GM23338 (cell line): Measurements from ENCODE around the gene FCN1. TPM values are rescaled to one million over a fixed set of nuclear protein-coding genes. Genes with fewer than 3 reads are reported as not detected.

Source experiments
- ATAC-seq: fragments of 200-7000 bp; cut with Tn5 transposase; 3 replicates; pipeline ENCODE4 v1.9.1; 2020
- DNase-seq: peaks from one replicate; pipeline ENCODE4 v3.0.0-alpha.2; 2015; ENCODE audit warnings: low spot score
- H2AFZ ChIP-seq: fragments of 200-600 bp; sonication (generic); 2 replicates; pipeline ENCODE4 v1.8.0; 2016; ENCODE audit warnings: antibody characterized with exemption, mild to moderate bottlenecking, moderate library complexity
- H3F3A ChIP-seq: fragments of 200-600 bp; sonication (generic); replicated peaks from 2 replicates; pipeline ENCODE4 v1.8.0; 2017; ENCODE audit warnings: antibody characterized with exemption, mixed run types, low read depth
- H3K27ac ChIP-seq: fragments of 200-600 bp; sonication (generic); 2 replicates; pipeline ENCODE4 v1.6.1; 2016; ENCODE audit warnings: low read depth
- H3K27me3 ChIP-seq: fragments of 200-600 bp; sonication (generic); 2 replicates; pipeline ENCODE4 v1.8.0; 2016; ENCODE audit warnings: mild to moderate bottlenecking, mixed run types, moderate library complexity; ENCODE audit not compliant: insufficient read depth
- H3K36me3 ChIP-seq: fragments of 200-600 bp; sonication (generic); 2 replicates; pipeline ENCODE4 v1.8.0; 2016; ENCODE audit warnings: mild to moderate bottlenecking; ENCODE audit not compliant: insufficient read depth
- H3K4me1 ChIP-seq: fragments of 200-600 bp; sonication (generic); 2 replicates; pipeline ENCODE4 v1.8.0; 2016; ENCODE audit warnings: mild to moderate bottlenecking, moderate library complexity; ENCODE audit not compliant: insufficient read depth
- H3K4me2 ChIP-seq: fragments of 200-600 bp; sonication (generic); 2 replicates; pipeline ENCODE4 v1.7.1; 2017; ENCODE audit warnings: mixed run types
- H3K4me3 ChIP-seq: fragments of 200-600 bp; sonication (generic); 2 replicates; pipeline ENCODE4 v1.6.1; 2016; ENCODE audit warnings: mixed run types
- H3K79me2 ChIP-seq: fragments of 200-600 bp; sonication (generic); replicated peaks from 2 replicates; pipeline ENCODE4 v1.8.0; 2017; ENCODE audit warnings: mild to moderate bottlenecking; ENCODE audit not compliant: insufficient read depth
- H3K9me2 ChIP-seq: fragments of 200-600 bp; sonication (generic); 2 replicates; pipeline ENCODE4 v1.8.0; 2017; ENCODE audit not compliant: insufficient read depth
- H4K20me1 ChIP-seq: fragments of 200-600 bp; sonication (generic); replicated peaks from 2 replicates; pipeline ENCODE4 v1.8.0; 2017; ENCODE audit warnings: mild to moderate bottlenecking; ENCODE audit not compliant: insufficient read depth
- H3K27ac Mint-ChIP-seq: 2 replicates; pipeline ENCODE4 v1.8.0; 2020; ENCODE audit warnings: inconsistent platforms, mild to moderate bottlenecking, moderate library complexity, mixed read lengths
- H3K27me3 Mint-ChIP-seq: 3 replicates; pipeline ENCODE4 v1.8.0; 2022; ENCODE audit warnings: low read depth, mild to moderate bottlenecking, moderate library complexity, mixed read lengths, inconsistent platforms; ENCODE audit not compliant: insufficient read depth, poor library complexity
- H3K36me3 Mint-ChIP-seq: 3 replicates; pipeline ENCODE4 v1.8.0; 2021; ENCODE audit warnings: low read depth, mild to moderate bottlenecking, inconsistent platforms, moderate library complexity, mixed read lengths
- H3K4me1 Mint-ChIP-seq: 3 replicates; pipeline ENCODE4 v1.8.0; 2020; ENCODE audit warnings: mild to moderate bottlenecking, inconsistent platforms, mixed read lengths
- H3K4me3 Mint-ChIP-seq: 3 replicates; pipeline ENCODE4 v1.8.0; 2021; ENCODE audit warnings: moderate library complexity, mild to moderate bottlenecking, inconsistent platforms, mixed read lengths
- H3K9me3 Mint-ChIP-seq: 3 replicates; pipeline ENCODE4 v1.8.0; 2020; ENCODE audit warnings: moderate library complexity, mild to moderate bottlenecking, inconsistent platforms, mixed read lengths
- CREB1 ChIP-seq: fragments of 250-450 bp; sonication (Bioruptor Pico); IDR thresholded peaks from 2 replicates; pipeline ENCODE4 v1.5.0; 2020; ENCODE audit warnings: low read depth, mild to moderate bottlenecking, moderate library complexity
- EZH2 ChIP-seq: fragments of 200-600 bp; sonication (generic); IDR thresholded peaks from one replicate; pipeline ENCODE4 v1.8.0; 2017; ENCODE audit warnings: antibody characterized with exemption, mild to moderate bottlenecking, low read depth; ENCODE audit not compliant: unreplicated experiment
- EZH2phosphoT487 ChIP-seq: fragments of 200-600 bp; sonication (generic); IDR thresholded peaks from one replicate; pipeline ENCODE4 v1.8.1; 2018; ENCODE audit warnings: antibody characterized with exemption; ENCODE audit not compliant: unreplicated experiment
- JUNB ChIP-seq: IDR thresholded peaks from one replicate; pipeline ENCODE4 v1.6.1; 2016; ENCODE audit warnings: antibody characterized with exemption; ENCODE audit not compliant: unreplicated experiment
- POLR2AphosphoS5 ChIP-seq: IDR thresholded peaks from 2 replicates; pipeline ENCODE4 v1.6.1; 2016; ENCODE audit warnings: antibody characterized with exemption, low read depth
- STAT1 ChIP-seq: IDR thresholded peaks from one replicate; pipeline ENCODE4 v1.6.1; 2016; ENCODE audit warnings: antibody characterized with exemption; ENCODE audit not compliant: unreplicated experiment
- ZNF114 ChIP-seq: fragments of 250-450 bp; sonication (Bioruptor Pico); IDR thresholded peaks from 2 replicates; pipeline ENCODE4 v1.5.0; 2020; ENCODE audit warnings: mild to moderate bottlenecking, moderate library complexity
- ZNF331 ChIP-seq: fragments of 250-450 bp; sonication (Bioruptor Pico); IDR thresholded peaks from 2 replicates; pipeline ENCODE4 v1.5.0; 2020; ENCODE audit warnings: low read depth, mild to moderate bottlenecking, moderate library complexity
- polyA plus RNA-seq: library from polyadenylated mRNA; unstranded; fragments of >200 nt; fragmentation: Nextera tagmentation; extraction: Ambion mirVana; gene quantifications from 2 replicates; pipeline ENCODE4 v1.2.1, GENCODE V29; 2016
- total RNA-seq: library from RNA; depleted of rRNA; stranded (reverse); fragments of >200 nt; shearing (Covaris generic); gene quantifications from 2 replicates; pipeline ENCODE4 v1.2.3, GENCODE V29; 2014
- TF ChIP-seq, protein P1 (sequence below): IDR thresholded peaks from one replicate; pipeline ENCODE4 v1.6.1; 2018; ENCODE audit warnings: antibody characterized with exemption; ENCODE audit not compliant: unreplicated experiment
- TF ChIP-seq, protein P2 (sequence below): IDR thresholded peaks from 2 replicates; pipeline ENCODE4 v1.6.1; 2016; ENCODE audit warnings: antibody characterized with exemption

Gene FCN1
- total and polyA plus RNA-seq, 2 experiments from 2014 or later: not detected

DNA sequence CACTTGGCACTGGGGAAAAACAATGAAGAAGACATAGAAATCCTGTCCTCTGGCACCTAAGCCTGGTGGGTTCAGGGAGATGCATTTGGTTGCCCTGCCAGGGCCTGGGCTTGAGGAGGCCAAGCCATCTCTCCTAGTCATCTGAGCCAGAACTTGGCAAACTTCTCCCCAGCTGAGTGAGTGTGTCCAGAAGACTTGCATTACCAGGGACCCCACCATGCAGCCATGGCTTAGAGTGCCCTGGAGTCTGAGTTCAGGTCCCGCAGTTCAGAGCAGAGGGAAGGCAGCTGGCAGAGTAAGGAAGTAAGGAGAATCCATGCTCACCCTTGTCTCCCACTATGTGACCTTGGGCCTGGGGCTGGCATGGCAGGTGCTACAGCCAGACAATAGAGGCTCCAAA, 37.4 kb upstream of the FCN1 start (continued):
- TF ChIP-seq, protein P1, sequence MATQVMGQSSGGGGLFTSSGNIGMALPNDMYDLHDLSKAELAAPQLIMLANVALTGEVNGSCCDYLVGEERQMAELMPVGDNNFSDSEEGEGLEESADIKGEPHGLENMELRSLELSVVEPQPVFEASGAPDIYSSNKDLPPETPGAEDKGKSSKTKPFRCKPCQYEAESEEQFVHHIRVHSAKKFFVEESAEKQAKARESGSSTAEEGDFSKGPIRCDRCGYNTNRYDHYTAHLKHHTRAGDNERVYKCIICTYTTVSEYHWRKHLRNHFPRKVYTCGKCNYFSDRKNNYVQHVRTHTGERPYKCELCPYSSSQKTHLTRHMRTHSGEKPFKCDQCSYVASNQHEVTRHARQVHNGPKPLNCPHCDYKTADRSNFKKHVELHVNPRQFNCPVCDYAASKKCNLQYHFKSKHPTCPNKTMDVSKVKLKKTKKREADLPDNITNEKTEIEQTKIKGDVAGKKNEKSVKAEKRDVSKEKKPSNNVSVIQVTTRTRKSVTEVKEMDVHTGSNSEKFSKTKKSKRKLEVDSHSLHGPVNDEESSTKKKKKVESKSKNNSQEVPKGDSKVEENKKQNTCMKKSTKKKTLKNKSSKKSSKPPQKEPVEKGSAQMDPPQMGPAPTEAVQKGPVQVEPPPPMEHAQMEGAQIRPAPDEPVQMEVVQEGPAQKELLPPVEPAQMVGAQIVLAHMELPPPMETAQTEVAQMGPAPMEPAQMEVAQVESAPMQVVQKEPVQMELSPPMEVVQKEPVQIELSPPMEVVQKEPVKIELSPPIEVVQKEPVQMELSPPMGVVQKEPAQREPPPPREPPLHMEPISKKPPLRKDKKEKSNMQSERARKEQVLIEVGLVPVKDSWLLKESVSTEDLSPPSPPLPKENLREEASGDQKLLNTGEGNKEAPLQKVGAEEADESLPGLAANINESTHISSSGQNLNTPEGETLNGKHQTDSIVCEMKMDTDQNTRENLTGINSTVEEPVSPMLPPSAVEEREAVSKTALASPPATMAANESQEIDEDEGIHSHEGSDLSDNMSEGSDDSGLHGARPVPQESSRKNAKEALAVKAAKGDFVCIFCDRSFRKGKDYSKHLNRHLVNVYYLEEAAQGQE: no peak
- no peak for TF ChIP-seq ZNF331 (CRISPR knock-in tag)
- TF ChIP-seq, protein P2, sequence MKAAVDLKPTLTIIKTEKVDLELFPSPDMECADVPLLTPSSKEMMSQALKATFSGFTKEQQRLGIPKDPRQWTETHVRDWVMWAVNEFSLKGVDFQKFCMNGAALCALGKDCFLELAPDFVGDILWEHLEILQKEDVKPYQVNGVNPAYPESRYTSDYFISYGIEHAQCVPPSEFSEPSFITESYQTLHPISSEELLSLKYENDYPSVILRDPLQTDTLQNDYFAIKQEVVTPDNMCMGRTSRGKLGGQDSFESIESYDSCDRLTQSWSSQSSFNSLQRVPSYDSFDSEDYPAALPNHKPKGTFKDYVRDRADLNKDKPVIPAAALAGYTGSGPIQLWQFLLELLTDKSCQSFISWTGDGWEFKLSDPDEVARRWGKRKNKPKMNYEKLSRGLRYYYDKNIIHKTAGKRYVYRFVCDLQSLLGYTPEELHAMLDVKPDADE: no peak
- no peak for TF ChIP-seq CREB1
- no peak for TF ChIP-seq ZNF114
- no peak for TF ChIP-seq POLR2AphosphoS5

DNA sequence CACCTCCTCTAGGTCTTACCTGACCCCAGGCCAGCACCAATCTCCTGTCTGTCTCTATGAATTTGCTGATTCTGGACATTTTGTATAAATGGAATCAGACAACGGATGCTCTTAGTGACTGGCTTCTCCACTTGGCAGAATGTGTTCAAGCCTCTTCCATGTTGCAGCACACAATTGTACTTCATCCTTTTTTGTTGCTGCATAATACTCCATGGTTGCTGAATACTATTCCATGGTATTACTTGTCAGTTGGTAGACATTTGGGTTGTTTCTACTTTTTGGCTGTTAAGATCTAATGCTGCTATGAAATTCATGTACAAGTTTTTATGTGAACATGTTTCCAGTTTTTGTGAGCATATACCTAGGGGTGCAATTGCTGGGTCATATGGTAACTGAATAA, 34.3 kb upstream of the FCN1 start:
- DNase-seq: no peak
- H3K27ac ChIP-seq: no peak overlapping the region
- no peak for ATAC-seq
- Mint-ChIP-seq H3K9me3 (no peaks in the 10 kb centered on the region), H3K36me3 (no peaks in the 10 kb centered on the region), H3K4me3 (no peak overlapping the region), H3K27me3 (no peaks in the 10 kb centered on the region), H3K4me1 (no peaks in the 10 kb centered on the region; the same call in 2 of the 3 replicates), H3K27ac (no peak overlapping the region)
- H3F3A ChIP-seq: no peaks in the 10 kb centered on the region
- no peaks in the 10 kb centered on the region for H4K20me1 ChIP-seq
- 0 out of 2 replicates have a peak, but pooled peaks cover 3% of the 10 kb centered on the region for H3K9me2 ChIP-seq
- TF ChIP-seq STAT1: no peak
- H3K4me3 ChIP-seq: no peak overlapping the region
- H3K79me2 ChIP-seq: no peaks in the 10 kb centered on the region
- H3K27me3 ChIP-seq: no peaks in the 10 kb centered on the region
- no peak overlapping the region for H2AFZ ChIP-seq
- no peaks in the 10 kb centered on the region for H3K4me1 ChIP-seq
- no peaks in the 10 kb centered on the region for H3K36me3 ChIP-seq
- no peak overlapping the region for H3K4me2 ChIP-seq

DNA sequence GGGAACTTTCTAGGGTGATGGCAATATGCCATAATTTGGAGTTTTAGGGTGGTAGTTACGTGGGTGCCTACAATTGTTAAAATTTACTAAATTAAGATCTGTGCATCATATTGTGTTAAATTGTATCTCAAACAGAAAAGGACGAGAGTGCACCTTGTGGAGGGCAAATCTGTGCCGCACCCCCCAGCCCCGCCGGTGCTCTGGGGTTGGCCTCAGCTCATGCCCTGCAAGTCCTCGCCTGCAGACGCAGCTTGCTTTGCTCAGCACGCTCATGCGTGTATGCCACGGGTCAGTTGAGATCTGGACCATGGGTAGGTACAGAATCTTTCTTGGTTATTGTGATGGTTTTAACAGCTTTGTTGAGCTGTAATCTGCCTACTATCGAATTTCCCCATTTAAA, 33.7 kb upstream of the FCN1 start:
- Histone ChIP-seq H3K4me3 (no peak overlapping the region), H3K27ac (no peak overlapping the region), H3F3A (no peaks in the 10 kb centered on the region), H3K9me2 (0 out of 2 replicates have a peak, but pooled peaks cover 3% of the 10 kb centered on the region), H3K79me2 (no peaks in the 10 kb centered on the region), H3K4me2 (no peak overlapping the region), H2AFZ (no peak overlapping the region), H3K27me3 (no peaks in the 10 kb centered on the region), H3K36me3 (no peaks in the 10 kb centered on the region), H3K4me1 (no peaks in the 10 kb centered on the region), H4K20me1 (no peaks in the 10 kb centered on the region)
- no peaks in the 10 kb centered on the region for H3K36me3 Mint-ChIP-seq
- ATAC-seq: no peak
- no peak overlapping the region for H3K4me3 Mint-ChIP-seq
- no peak for DNase-seq
- no peaks in the 10 kb centered on the region; the same call in 2 of the 3 replicates for H3K4me1 Mint-ChIP-seq
- no peaks in the 10 kb centered on the region for H3K27me3 Mint-ChIP-seq
- H3K27ac Mint-ChIP-seq: no peak overlapping the region
- no peaks in the 10 kb centered on the region for H3K9me3 Mint-ChIP-seq
- TF ChIP-seq STAT1 (no peak), JUNB (no peak), EZH2phosphoT487 (no peak), ZNF114 (no peak), EZH2 (no peak), CREB1 (no peak)
